ENCODE data around the gene OR6N2. TPM values are rescaled to one million over a fixed set of nuclear protein-coding genes. Genes with fewer than 3 reads are reported as not detected.

OR6N2 gene
- total and polyA plus RNA-seq, 4 experiments from 2014 or later = not detected

GRCh38 chr1:158800526-158800925, 19.5 kb upstream of the OR6N2 start:
- no peaks in the 10 kb centered on the region for H3K36me3 Mint-ChIP-seq
- no peak overlapping the region for H3K4me3 ChIP-seq (ENCODE audit: low read length in 2 of 2)
- no peaks in the 10 kb centered on the region for H3K4me1 ChIP-seq (ENCODE audit: insufficient read depth, low read length)
- no peak overlapping the region for H3K27ac Mint-ChIP-seq
- H3K4me1 Mint-ChIP-seq = no peaks in the 10 kb centered on the region
- no peaks in the 10 kb centered on the region for H3K9me3 Mint-ChIP-seq
- DNase-seq = no peak
- intact Hi-C loops (cut with micrococcal nuclease) = no loop called here
- H3K4me3 Mint-ChIP-seq = no peak overlapping the region
- no peaks in the 10 kb centered on the region for H3K9me3 ChIP-seq (ENCODE audit: control insufficient read depth in 1 of 2, low read length in 2 of 2)
- H3K36me3 ChIP-seq (ENCODE audit: insufficient read depth, low read length) = no peaks in the 10 kb centered on the region
- no peaks in the 10 kb centered on the region for H3K27me3 ChIP-seq (ENCODE audit: insufficient read depth, low read length)
- peaks cover 7 to 15% of the 10 kb centered on the region in 2 donors for H3K27me3 Mint-ChIP-seq
- POLR2A ChIA-PET (ENCODE audit: partially characterized antibody) = no interaction called here
- no peak overlapping the region for H3K27ac ChIP-seq (ENCODE audit: low read depth, low read length)
- CTCF ChIA-PET (ENCODE audit: partially characterized antibody) = no interaction called here

DNA sequence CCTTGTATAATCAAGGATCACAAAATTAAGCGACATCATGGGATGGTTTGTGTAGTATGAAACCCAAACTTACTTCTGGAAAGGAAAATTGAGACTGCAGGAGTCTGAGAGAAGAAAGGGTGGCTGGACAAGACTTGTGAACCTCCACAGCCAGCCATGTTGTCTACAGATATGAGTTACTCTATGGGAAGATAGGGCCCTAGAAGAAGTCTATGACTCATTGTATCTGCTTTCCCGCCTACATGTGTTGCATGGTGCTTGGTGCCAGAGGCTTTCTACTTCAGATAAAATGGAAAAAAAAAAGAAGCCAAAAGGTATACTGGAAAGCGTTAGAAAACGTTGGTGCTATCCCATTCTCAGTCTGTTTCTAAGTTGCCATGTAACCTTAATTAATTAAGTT, 18.7 kb upstream of the OR6N2 start:
- Histone ChIP-seq H3K9me3 (ENCODE audit: control insufficient read depth in 1 of 2, low read length in 2 of 2) (no peaks in the 10 kb centered on the region), H3K27me3 (ENCODE audit: insufficient read depth, low read length) (no peaks in the 10 kb centered on the region), H3K36me3 (ENCODE audit: insufficient read depth, low read length) (no peaks in the 10 kb centered on the region), H3K4me1 (ENCODE audit: insufficient read depth, low read length) (no peaks in the 10 kb centered on the region), H3K27ac (ENCODE audit: low read depth, low read length) (no peak overlapping the region), H3K4me3 (ENCODE audit: low read length in 2 of 2) (no peak overlapping the region)
- ChIA-PET POLR2A (ENCODE audit: partially characterized antibody) (no interaction called here), CTCF (ENCODE audit: partially characterized antibody) (interaction anchor here (1.3 kb wide), 1 partner anchor 199 kb away, joined by 4 read pairs; no protein-coding TSS in a partner anchor)
- H3K4me1 Mint-ChIP-seq = no peaks in the 10 kb centered on the region
- no peaks in the 10 kb centered on the region for H3K36me3 Mint-ChIP-seq
- peaks cover 7 to 15% of the 10 kb centered on the region in 2 donors for H3K27me3 Mint-ChIP-seq
- H3K27ac Mint-ChIP-seq = no peak overlapping the region
- H3K4me3 Mint-ChIP-seq = no peak overlapping the region
- DNase-seq = no peak
- H3K9me3 Mint-ChIP-seq = no peaks in the 10 kb centered on the region
- intact Hi-C loops (cut with micrococcal nuclease) = no loop called here

GRCh38 chr1:158798531-158798930, 17.5 kb upstream of the OR6N2 start:
- Mint-ChIP-seq H3K27me3 (peaks cover 5 to 15% of the 10 kb centered on the region in 2 donors), H3K4me3 (no peak overlapping the region), H3K9me3 (no peaks in the 10 kb centered on the region), H3K27ac (no peak overlapping the region), H3K4me1 (no peaks in the 10 kb centered on the region), H3K36me3 (no peaks in the 10 kb centered on the region)
- ChIA-PET POLR2A (ENCODE audit: partially characterized antibody) (no interaction called here), CTCF (ENCODE audit: partially characterized antibody) (no interaction called here)
- no peaks in the 10 kb centered on the region for H3K4me1 ChIP-seq (ENCODE audit: insufficient read depth, low read length)
- no peaks in the 10 kb centered on the region for H3K36me3 ChIP-seq (ENCODE audit: insufficient read depth, low read length)
- DNase-seq = no peak
- no peak overlapping the region for H3K4me3 ChIP-seq (ENCODE audit: low read length in 2 of 2)
- H3K27me3 ChIP-seq (ENCODE audit: insufficient read depth, low read length) = no peaks in the 10 kb centered on the region
- no peak overlapping the region for H3K27ac ChIP-seq (ENCODE audit: low read depth, low read length)
- intact Hi-C loops (cut with micrococcal nuclease) = loop anchor here (1.0 kb wide), 1 partner anchor 200 kb away; no protein-coding TSS in a partner anchor
- no peaks in the 10 kb centered on the region for H3K9me3 ChIP-seq (ENCODE audit: control insufficient read depth in 1 of 2, low read length in 2 of 2)

DNA sequence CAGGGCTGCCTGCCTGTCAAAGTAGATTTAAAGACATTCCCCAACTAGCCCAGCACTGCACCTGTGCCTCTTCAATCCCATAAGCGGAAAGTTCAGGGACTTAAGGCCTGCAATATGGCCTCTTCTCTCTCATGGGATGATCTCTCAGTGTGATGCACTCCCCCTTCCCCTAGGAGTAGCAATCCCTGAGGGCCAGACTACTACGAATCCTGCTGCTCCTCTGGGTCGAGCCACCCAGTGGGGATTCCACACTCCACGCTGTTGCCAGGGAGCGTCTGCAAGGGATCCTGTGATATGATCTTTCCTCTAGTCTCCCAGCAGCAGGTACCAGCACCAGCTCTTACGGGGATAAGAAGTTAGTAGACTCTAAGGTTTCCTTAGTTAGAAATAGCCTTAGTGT, 13.2 kb upstream of the OR6N2 start:
- H3K27me3 ChIP-seq (ENCODE audit: insufficient read depth, low read length) = no peaks in the 10 kb centered on the region
- no peaks in the 10 kb centered on the region for H3K36me3 ChIP-seq (ENCODE audit: insufficient read depth, low read length)
- H3K9me3 ChIP-seq (ENCODE audit: control insufficient read depth in 1 of 2, low read length in 2 of 2) = no peaks in the 10 kb centered on the region
- H3K27ac ChIP-seq (ENCODE audit: low read depth, low read length) = no peak overlapping the region
- Mint-ChIP-seq H3K4me1 (no peaks in the 10 kb centered on the region), H3K9me3 (no peaks in the 10 kb centered on the region), H3K36me3 (no peaks in the 10 kb centered on the region), H3K27ac (no peak overlapping the region), H3K4me3 (no peak overlapping the region), H3K27me3 (peaks cover 0 to 3% of the 10 kb centered on the region in 2 donors)
- POLR2A ChIA-PET (ENCODE audit: partially characterized antibody) = interaction anchor here (1.3 to 2.0 kb wide), 2 partner anchors 274 to 278 kb away, joined by 3 to 5 read pairs; no protein-coding TSS in a partner anchor
- intact Hi-C loops (cut with micrococcal nuclease) = loop anchor here (5.0 kb wide), 1 partner anchor 283 kb away; the partner anchor contains the start of gene AIM2
- DNase-seq = no peak
- no peak overlapping the region for H3K4me3 ChIP-seq (ENCODE audit: low read length in 2 of 2)
- CTCF ChIA-PET (ENCODE audit: partially characterized antibody) = interaction anchor here (0.6 to 5.9 kb wide), 9 partner anchors 10 to 282 kb away, joined by 3 to 38 read pairs (median 4); partner anchors contain the start of gene AIM2
- no peaks in the 10 kb centered on the region for H3K4me1 ChIP-seq (ENCODE audit: insufficient read depth, low read length)

DNA sequence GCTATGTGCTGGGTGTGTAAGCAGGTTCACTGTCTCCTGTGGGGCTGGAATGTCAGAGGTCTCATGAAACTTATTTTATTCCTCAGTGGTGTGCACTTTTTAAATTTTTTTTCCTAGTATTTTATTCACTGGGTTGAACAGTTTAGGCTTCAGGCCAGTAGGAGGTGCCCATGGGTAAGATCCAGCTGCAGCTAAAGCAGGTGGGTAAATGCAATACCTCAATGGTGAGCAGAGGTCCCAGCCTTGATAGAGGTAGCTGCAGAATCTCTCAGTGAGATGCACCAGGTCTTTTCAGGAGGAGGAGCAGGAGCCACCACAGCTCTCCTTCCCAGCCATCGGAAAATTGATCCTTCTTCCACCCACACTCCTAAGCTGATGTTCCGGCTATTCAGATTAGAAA, 12.6 kb upstream of the OR6N2 start:
- no peak overlapping the region for H3K4me3 ChIP-seq (ENCODE audit: low read length in 2 of 2)
- H3K27ac ChIP-seq (ENCODE audit: low read depth, low read length) = no peak overlapping the region
- H3K4me3 Mint-ChIP-seq = no peak overlapping the region
- H3K27ac Mint-ChIP-seq = peak overlapping the region in 1 of 7 donors; percentile 37
- ChIA-PET POLR2A (ENCODE audit: partially characterized antibody) (interaction anchor here (1.3 to 2.0 kb wide), 2 partner anchors 275 to 279 kb away, joined by 3 to 5 read pairs; no protein-coding TSS in a partner anchor), CTCF (ENCODE audit: partially characterized antibody) (interaction anchor here (0.6 to 5.9 kb wide), 9 partner anchors 9 to 283 kb away, joined by 3 to 38 read pairs (median 4); partner anchors contain the start of gene AIM2)
- no peaks in the 10 kb centered on the region for H3K9me3 ChIP-seq (ENCODE audit: control insufficient read depth in 1 of 2, low read length in 2 of 2)
- H3K36me3 Mint-ChIP-seq = no peaks in the 10 kb centered on the region
- no peaks in the 10 kb centered on the region for H3K9me3 Mint-ChIP-seq
- H3K4me1 Mint-ChIP-seq = no peaks in the 10 kb centered on the region
- DNase-seq = peak in 4 of 5 donors; percentile 26 to 39 (median 33)
- H3K4me1 ChIP-seq (ENCODE audit: insufficient read depth, low read length) = no peaks in the 10 kb centered on the region
- peaks cover 0 to 3% of the 10 kb centered on the region in 2 donors for H3K27me3 Mint-ChIP-seq
- H3K27me3 ChIP-seq (ENCODE audit: insufficient read depth, low read length) = no peaks in the 10 kb centered on the region
- H3K36me3 ChIP-seq (ENCODE audit: insufficient read depth, low read length) = no peaks in the 10 kb centered on the region
- intact Hi-C loops (cut with micrococcal nuclease) = loop anchor here (1.0 to 5.0 kb wide), 2 partner anchors 205 to 284 kb away; partner anchors contain the start of gene AIM2

GRCh38 chr1:158771950-158772866, 8.8 kb downstream of the OR6N2 start, which contains the start of gene OR6N1:
Gene OR6N1, minus strand, starts transcription at chr1:158772195. Its CDS starts 5,513 bp downstream, at chr1:158766682.
- POLR2A ChIA-PET (ENCODE audit: partially characterized antibody) = no interaction called here
- no peak within 1 kb of the TSS for H3K27ac Mint-ChIP-seq
- no peak within 1 kb of the TSS for H3K27ac ChIP-seq (ENCODE audit: low read depth, low read length)
- H3K27me3 ChIP-seq (ENCODE audit: insufficient read depth, low read length) = no peaks in the 10 kb centered on the region
- no peak within 1 kb of the TSS for H3K4me3 Mint-ChIP-seq
- H3K4me3 ChIP-seq (ENCODE audit: low read length in 2 of 2) = no peak within 1 kb of the TSS
- no peaks in the 10 kb centered on the region for H3K4me1 ChIP-seq (ENCODE audit: insufficient read depth, low read length)
- CTCF ChIA-PET (ENCODE audit: partially characterized antibody) = no interaction called here
- no peaks in the 10 kb centered on the region for H3K36me3 ChIP-seq (ENCODE audit: insufficient read depth, low read length)
- H3K9me3 ChIP-seq (ENCODE audit: control insufficient read depth in 1 of 2, low read length in 2 of 2) = no peaks in the 10 kb centered on the region
- H3K9me3 Mint-ChIP-seq = no peaks in the 10 kb centered on the region
- DNase-seq = no peak
- H3K27me3 Mint-ChIP-seq = peaks cover 6 to 14% of the 10 kb centered on the region in 2 donors
- no peaks in the 10 kb centered on the region for H3K36me3 Mint-ChIP-seq
- intact Hi-C loops (cut with micrococcal nuclease) = no loop called here
- H3K4me1 Mint-ChIP-seq = no peaks in the 10 kb centered on the region

DNA sequence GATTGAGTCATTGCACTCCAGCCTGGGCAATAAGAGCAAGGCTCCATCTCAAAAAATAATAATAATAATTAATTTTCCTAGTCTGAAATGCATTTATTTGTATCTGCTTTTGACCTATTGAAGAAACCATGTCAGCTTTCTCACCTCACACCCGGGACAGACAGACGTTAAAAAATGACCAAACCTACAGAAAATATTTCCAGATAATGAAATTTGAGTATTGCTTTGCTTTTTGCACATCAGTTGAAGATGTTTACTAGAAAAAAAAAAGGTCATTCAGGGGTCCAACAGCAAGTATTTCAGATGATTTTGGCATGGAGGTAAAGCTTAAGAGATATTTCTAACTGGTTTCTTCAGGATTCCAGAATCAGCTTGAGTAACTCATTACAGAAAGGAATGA, 26.6 kb downstream of the OR6N2 start, which contains the start of gene OR6K6:
Gene OR6K6, plus strand, starts transcription at position 301 of the 400 bp plus-strand sequence. CDS start 168 bp downstream, outside the sequence.
- CTCF ChIA-PET (ENCODE audit: partially characterized antibody) = no interaction called here
- H3K9me3 Mint-ChIP-seq = peaks cover 0 to 4% (median 0%) of the 10 kb centered on the region in 8 donors
- Histone ChIP-seq H3K9me3 (ENCODE audit: control insufficient read depth in 1 of 2, low read length in 2 of 2) (no peaks in the 10 kb centered on the region), H3K36me3 (ENCODE audit: insufficient read depth, low read length) (no peaks in the 10 kb centered on the region), H3K27ac (ENCODE audit: low read depth, low read length) (no peak within 1 kb of the TSS), H3K4me1 (ENCODE audit: insufficient read depth, low read length) (no peaks in the 10 kb centered on the region), H3K4me3 (ENCODE audit: low read length in 2 of 2) (no peak within 1 kb of the TSS), H3K27me3 (ENCODE audit: insufficient read depth, low read length) (no peaks in the 10 kb centered on the region)
- H3K4me1 Mint-ChIP-seq = no peaks in the 10 kb centered on the region
- intact Hi-C loops (cut with micrococcal nuclease) = no loop called here
- H3K36me3 Mint-ChIP-seq = no peaks in the 10 kb centered on the region
- no peak within 1 kb of the TSS for H3K27ac Mint-ChIP-seq
- H3K27me3 Mint-ChIP-seq = peaks cover 14 to 15% of the 10 kb centered on the region in 2 donors
- POLR2A ChIA-PET (ENCODE audit: partially characterized antibody) = no interaction called here
- H3K4me3 Mint-ChIP-seq = no peak within 1 kb of the TSS
- no peak for DNase-seq

Data from CD4-positive, alpha-beta memory T cell (primary cell).